Suprapubic skin (tissue), 4 donors: ENCODE data around the gene DAP3. TPM values are rescaled to one million over a fixed set of nuclear protein-coding genes. Genes with fewer than 3 reads are reported as not detected.
"Not testable (repeated sequence)": the region's sequence is repeated elsewhere in the genome, so short reads cannot be mapped to it uniquely, and the experiment has no call there.

Experiments
- DNase-seq, 2 donors: peaks; one replicate each; pipeline ENCODE4 v3.0.0-alpha.2; 2019; ENCODE audit warnings: low spot score in 2 of 2
- H3K27ac ChIP-seq: fragments of 200-600 bp; sonication (generic); one replicate; pipeline ENCODE4 v1.5.1; 2019
- H3K27me3 ChIP-seq: fragments of 200-600 bp; sonication (generic); one replicate; pipeline ENCODE4 v1.5.1; 2019
- H3K36me3 ChIP-seq: fragments of 200-600 bp; sonication (generic); one replicate; pipeline ENCODE4 v1.5.1; 2019
- H3K4me1 ChIP-seq: fragments of 200-600 bp; sonication (generic); one replicate; pipeline ENCODE4 v1.5.1; 2019
- H3K4me3 ChIP-seq: fragments of 200-600 bp; sonication (generic); one replicate; pipeline ENCODE4 v1.5.1; 2019; ENCODE audit warnings: mild to moderate bottlenecking
- H3K9me3 ChIP-seq: fragments of 200-600 bp; sonication (generic); one replicate; pipeline ENCODE4 v1.5.1; 2019
- EP300 ChIP-seq: sonication (generic); formaldehyde crosslinking; IDR thresholded peaks from one replicate; pipeline ENCODE4 v1.6.1; 2017; ENCODE audit warnings: antibody characterized with exemption
- POLR2A ChIP-seq, 2 donors: fragments of 450-650 bp; IDR thresholded peaks; one replicate each; pipeline ENCODE4 v1.6.1; 2017; ENCODE audit warnings: antibody characterized with exemption in 2 of 2, mild to moderate bottlenecking in 2 of 2, moderate library complexity in 2 of 2
- POLR2AphosphoS5 ChIP-seq, 3 donors: sonication (generic); formaldehyde crosslinking; IDR thresholded peaks; one replicate each; pipeline ENCODE4 v1.6.1; 2017; ENCODE audit warnings: antibody characterized with exemption in 3 of 3
- WGBS: methylation state at CpG from one replicate; pipeline ENCODE4 v1.1.5; 2018; 5-methylcytosine and 5-hydroxymethylcytosine counted together
- total RNA-seq, 4 donors: library from RNA; depleted of rRNA; stranded (reverse); fragments of >200 nt; gene quantifications; one replicate each; pipeline ENCODE4 v1.1.0, GENCODE V29; 2016
- TF ChIP-seq, protein P1 (sequence below), 2 donors: fragments of 200-600 bp in 1 of 2; fragments of 450-650 bp in 1 of 2; sonication (generic) in 1 of 2; IDR thresholded peaks; one replicate each; pipeline ENCODE4 v1.5.1; 2016 to 2019; ENCODE audit warnings: antibody characterized with exemption in 2 of 2, mild to moderate bottlenecking in 1 of 2, moderate library complexity in 1 of 2

DAP3 gene
- total RNA-seq, 4 donors from 2014 or later, result 151 to 249 (median 187) TPM

DNA sequence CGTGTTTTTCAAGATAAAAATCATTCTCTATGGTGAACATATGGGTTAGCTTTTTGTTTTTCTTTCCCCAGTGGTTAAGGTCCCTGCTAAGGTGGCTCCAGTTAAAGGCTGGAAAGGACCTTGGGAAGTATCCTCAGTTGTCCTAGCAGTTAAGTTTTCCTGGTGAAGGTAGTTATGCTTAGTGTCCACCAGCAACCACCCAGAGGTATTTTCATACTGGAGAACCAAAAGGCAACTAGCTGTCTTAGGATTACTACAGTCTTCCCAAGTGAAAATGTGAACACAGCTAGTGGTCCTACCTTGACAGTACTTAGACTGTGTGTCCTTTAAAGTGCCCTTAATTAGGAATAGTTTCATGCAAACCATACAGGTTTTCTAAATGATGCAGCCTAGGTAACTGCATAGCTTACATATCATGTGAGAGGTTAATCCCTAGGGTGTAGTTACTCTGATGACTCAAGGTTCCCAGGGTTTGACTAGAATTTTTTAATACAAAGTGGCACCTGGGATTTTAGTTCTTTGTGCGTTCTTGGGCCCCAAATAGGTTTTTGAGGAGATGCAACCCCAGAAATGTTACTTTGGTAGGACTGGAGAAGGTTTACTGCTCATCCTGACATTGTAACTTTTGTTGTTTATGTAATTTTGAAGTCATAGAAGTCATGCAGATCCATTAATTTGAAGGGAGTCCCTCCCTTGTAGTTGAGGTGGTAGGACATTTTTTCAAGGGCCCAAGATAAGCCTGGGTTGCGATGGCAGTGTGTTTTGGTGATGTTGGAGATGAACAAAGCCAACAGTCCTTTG, 36.8 kb upstream of the DAP3 start:
- Histone ChIP-seq H3K36me3 (no peaks in the 10 kb centered on the region), H3K27ac (peak overlapping the region; percentile 36), H3K9me3 (no peaks in the 10 kb centered on the region), H3K4me3 (no peak overlapping the region), H3K4me1 (peaks cover 27% of the 10 kb centered on the region), H3K27me3 (no peaks in the 10 kb centered on the region)
- WGBS, result 57% methylated on average over 3 of the region's 3 CpGs
- TF ChIP-seq, protein P1, sequence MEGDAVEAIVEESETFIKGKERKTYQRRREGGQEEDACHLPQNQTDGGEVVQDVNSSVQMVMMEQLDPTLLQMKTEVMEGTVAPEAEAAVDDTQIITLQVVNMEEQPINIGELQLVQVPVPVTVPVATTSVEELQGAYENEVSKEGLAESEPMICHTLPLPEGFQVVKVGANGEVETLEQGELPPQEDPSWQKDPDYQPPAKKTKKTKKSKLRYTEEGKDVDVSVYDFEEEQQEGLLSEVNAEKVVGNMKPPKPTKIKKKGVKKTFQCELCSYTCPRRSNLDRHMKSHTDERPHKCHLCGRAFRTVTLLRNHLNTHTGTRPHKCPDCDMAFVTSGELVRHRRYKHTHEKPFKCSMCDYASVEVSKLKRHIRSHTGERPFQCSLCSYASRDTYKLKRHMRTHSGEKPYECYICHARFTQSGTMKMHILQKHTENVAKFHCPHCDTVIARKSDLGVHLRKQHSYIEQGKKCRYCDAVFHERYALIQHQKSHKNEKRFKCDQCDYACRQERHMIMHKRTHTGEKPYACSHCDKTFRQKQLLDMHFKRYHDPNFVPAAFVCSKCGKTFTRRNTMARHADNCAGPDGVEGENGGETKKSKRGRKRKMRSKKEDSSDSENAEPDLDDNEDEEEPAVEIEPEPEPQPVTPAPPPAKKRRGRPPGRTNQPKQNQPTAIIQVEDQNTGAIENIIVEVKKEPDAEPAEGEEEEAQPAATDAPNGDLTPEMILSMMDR (IDR thresholded peaks at IDR 0.05), result no peak
- TF ChIP-seq POLR2AphosphoS5 (IDR thresholded peaks at IDR 0.05), result no peak
- TF ChIP-seq EP300, result no peak
- no peak for TF ChIP-seq POLR2A (IDR thresholded peaks at IDR 0.05)
- DNase-seq, result no peak

DNA sequence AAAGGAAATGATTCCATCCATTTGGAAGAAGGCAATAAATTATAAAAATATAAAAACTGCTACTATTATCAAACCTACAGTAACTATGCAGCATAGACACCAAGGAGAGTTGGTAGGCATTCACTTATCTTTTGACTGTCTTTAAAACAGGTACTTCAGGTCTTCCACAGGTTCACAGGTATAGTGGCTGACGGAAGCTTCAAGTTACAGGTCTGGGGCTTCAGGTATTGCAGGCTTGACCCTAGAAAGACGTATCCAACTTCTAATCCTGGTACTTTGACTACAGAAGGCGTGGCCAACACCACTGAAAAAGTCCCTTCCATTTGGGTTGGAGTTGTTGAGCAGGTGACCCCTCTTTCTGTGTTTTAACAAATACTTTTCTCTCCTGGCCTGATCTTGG, 35.9 kb upstream of the DAP3 start:
- H3K4me3 ChIP-seq, result no peak overlapping the region
- no peaks in the 10 kb centered on the region for H3K27me3 ChIP-seq
- no peak overlapping the region for H3K27ac ChIP-seq
- TF ChIP-seq EP300 (no peak), POLR2AphosphoS5 (IDR thresholded peaks at IDR 0.05) (no peak), POLR2A (IDR thresholded peaks at IDR 0.05) (no peak)
- TF ChIP-seq, protein P1 (IDR thresholded peaks at IDR 0.05), result no peak
- no peak for DNase-seq
- H3K9me3 ChIP-seq, result no peaks in the 10 kb centered on the region
- 79% methylated on average over 3 of the region's 3 CpGs for WGBS
- peaks cover 27% of the 10 kb centered on the region for H3K4me1 ChIP-seq
- no peaks in the 10 kb centered on the region for H3K36me3 ChIP-seq

DNA sequence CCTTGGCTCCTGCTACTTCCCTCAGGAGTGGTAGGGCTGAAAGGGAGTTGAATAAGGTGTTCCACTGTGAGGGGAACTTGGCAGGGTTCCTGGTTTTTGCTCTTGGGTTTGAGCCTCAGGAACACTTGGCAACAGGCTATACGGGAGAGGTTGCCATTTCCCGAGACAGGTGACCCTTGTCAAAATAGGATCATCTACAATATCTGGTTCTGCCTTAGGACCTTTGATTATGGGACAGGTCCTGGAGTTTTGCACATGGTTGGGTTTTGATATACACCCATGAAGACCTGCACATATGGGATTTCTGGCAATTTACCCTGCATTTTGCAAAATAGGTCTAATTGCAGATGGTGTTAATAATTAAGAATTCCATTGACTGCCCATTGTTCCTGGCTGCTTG, 31.4 kb upstream of the DAP3 start:
- H3K36me3 ChIP-seq, result peaks cover 42% of the 10 kb centered on the region
- no peak for TF ChIP-seq EP300
- TF ChIP-seq POLR2AphosphoS5 (IDR thresholded peaks at IDR 0.05), result no peak
- no peaks in the 10 kb centered on the region for H3K9me3 ChIP-seq
- DNase-seq, result no peak
- H3K27ac ChIP-seq, result no peak overlapping the region
- H3K4me1 ChIP-seq, result peaks cover under 1% of the 10 kb centered on the region
- WGBS, result 90% methylated on average over 2 of the region's 2 CpGs
- no peaks in the 10 kb centered on the region for H3K27me3 ChIP-seq
- no peak overlapping the region for H3K4me3 ChIP-seq

DNA sequence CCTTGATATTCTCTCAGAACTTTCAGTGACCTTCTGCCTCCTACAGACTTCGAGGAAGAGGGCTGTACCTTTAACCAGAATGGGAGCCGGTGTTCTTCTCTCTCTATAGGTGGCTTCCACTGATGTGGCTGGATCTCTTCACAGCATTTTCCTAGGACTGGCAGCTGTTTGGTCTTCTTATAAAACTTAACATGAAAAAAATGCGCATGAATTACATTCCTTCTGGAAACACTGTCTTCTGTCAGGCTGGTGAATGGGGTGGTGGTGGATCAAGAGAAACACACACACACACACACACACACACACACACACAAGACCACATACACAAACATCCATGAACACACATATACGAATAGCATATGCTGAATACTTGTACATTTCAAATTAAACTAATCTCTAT, 27.7 kb upstream of the DAP3 start:
- WGBS, result 91% methylated on average over 4 of the region's 4 CpGs
- H3K27ac ChIP-seq, result not testable (repeated sequence)

DNA sequence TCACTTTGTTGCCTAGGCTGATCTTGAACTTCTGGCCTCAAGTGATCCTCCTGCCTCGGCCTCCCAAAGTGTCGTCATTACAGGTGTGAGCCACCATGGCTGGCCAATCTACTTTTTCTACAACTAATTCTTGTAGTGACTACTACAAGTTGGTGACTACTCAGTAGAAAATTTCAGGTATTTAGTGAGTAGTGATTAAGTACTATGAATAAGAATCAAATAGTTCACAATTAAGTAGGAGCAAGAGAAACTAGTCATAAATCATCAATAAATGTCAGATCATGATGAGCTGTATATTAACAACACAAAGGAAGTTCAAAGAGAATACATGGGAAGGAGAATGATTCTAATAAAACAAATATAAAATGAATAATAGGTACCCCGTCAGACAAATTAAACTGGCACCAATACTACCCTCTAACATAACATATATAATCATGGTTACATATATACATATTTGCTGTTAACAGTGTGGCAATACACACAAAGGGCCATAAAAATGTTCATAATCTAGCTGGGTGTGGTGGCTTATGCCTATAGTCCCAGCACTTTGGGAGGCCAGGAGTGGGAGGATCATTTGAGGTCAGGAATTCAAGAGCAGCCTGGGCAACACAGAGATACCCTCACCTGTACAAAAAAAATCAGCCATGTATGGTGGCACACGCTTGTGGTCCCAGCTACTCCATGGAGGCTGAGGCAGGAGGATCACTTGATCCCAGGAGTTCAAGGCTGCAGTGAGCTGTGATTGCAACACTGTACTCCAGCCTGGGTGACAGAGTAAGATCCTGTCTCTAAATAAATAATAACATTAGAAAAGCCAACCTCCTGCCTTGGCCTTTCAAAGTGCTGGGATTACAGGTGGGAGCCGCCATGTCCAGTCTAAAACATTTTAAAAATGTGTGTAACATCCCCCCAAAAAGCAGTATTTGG, 19.4 kb upstream of the DAP3 start:
- WGBS, result 95% methylated on average over 5 of the region's 5 CpGs
- Histone ChIP-seq H3K4me3 (no peak overlapping the region), H3K36me3 (peaks cover 95% of the 10 kb centered on the region), H3K4me1 (no peaks in the 10 kb centered on the region), H3K27me3 (no peaks in the 10 kb centered on the region), H3K9me3 (no peaks in the 10 kb centered on the region), H3K27ac (no peak overlapping the region)
- no peak for TF ChIP-seq POLR2A (IDR thresholded peaks at IDR 0.05)
- TF ChIP-seq, protein P1 (IDR thresholded peaks at IDR 0.05), result no peak
- no peak for TF ChIP-seq EP300
- DNase-seq, result no peak

More for the DNA sequence above, 27.7 kb upstream of the DAP3 start:
- H3K27me3 ChIP-seq, H3K4me3 ChIP-seq, H3K4me1 ChIP-seq, DNase-seq, H3K9me3 ChIP-seq: not testable (repeated sequence)
- peaks cover 79% of the 10 kb centered on the region for H3K36me3 ChIP-seq

DNA sequence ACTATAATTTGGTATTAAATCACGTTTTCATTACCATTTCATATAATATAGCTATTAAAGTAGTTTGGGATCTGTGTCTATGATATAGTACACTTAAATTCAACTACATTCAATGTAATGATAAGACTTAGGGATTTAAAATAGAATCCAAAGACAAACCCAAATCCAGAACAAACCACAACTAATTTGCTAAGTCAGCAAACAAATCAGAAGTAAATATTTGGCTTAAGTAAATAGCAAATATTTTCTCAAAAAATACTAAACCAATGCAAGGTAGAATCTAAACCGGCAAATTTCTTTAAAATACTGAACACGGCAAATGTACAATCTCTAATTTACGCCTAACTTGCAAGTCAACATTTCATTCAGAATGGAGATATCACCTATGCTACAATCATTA, 17.1 kb upstream of the DAP3 start:
- Histone ChIP-seq H3K9me3 (no peaks in the 10 kb centered on the region), H3K4me1 (no peaks in the 10 kb centered on the region), H3K27ac (no peak overlapping the region), H3K27me3 (no peaks in the 10 kb centered on the region), H3K36me3 (peaks cover 95% of the 10 kb centered on the region), H3K4me3 (no peak overlapping the region)
- TF ChIP-seq, protein P1 (IDR thresholded peaks at IDR 0.05), result no peak
- no peak for TF ChIP-seq EP300
- no peak for TF ChIP-seq POLR2AphosphoS5 (IDR thresholded peaks at IDR 0.05)
- no peak for TF ChIP-seq POLR2A (IDR thresholded peaks at IDR 0.05)
- no peak for DNase-seq
- 89% methylated on average over 4 of the region's 4 CpGs for WGBS
